Activated T-cell treated with anti-CD3 and anti-CD28 coated beads, Interleukin-2, amount 50 U/mL, for 4 hours (primary cell): ENCODE measurements around the gene NKD1. TPM values are rescaled to one million over a fixed set of nuclear protein-coding genes. Genes with fewer than 3 reads are reported as not detected.
"Not testable (repeated sequence)": the region's sequence is repeated elsewhere in the genome, so short reads cannot be mapped to it uniquely, and the experiment has no call there.

Experiments
- ATAC-seq, 2 donors: fragments of 200-7000 bp; cut with Tn5 transposase; one replicate each; pipeline ENCODE4 v1.10.0; 2021
- DNase-seq: peaks from one replicate; pipeline ENCODE4 v3.0.0-alpha.2; 2020
- H3K27me3 Mint-ChIP-seq: one replicate; pipeline ENCODE4 v1.8.0; 2021; ENCODE audit warnings: low read depth, mixed read lengths
- H3K36me3 Mint-ChIP-seq: one replicate; pipeline ENCODE4 v1.8.0; 2022; ENCODE audit warnings: mixed read lengths; ENCODE audit not compliant: insufficient read depth
- H3K4me1 Mint-ChIP-seq: one replicate; pipeline ENCODE4 v1.8.0; 2021; ENCODE audit warnings: low read depth, mixed read lengths
- H3K4me3 Mint-ChIP-seq: one replicate; pipeline ENCODE4 v1.8.0; 2021; ENCODE audit warnings: mild to moderate bottlenecking, moderate library complexity, mixed read lengths
- H3K9me3 Mint-ChIP-seq: one replicate; pipeline ENCODE4 v1.8.0; 2021; ENCODE audit warnings: mixed read lengths
- total RNA-seq, 3 donors: library from RNA; stranded (reverse); gene quantifications; one replicate each; pipeline ENCODE4 v1.2.1, GENCODE V29; 2021

Gene NKD1
- total RNA-seq, 3 donors from 2014 or later = 1.2 to 2.8 (median 1.6) TPM

- H3K4me1 Mint-ChIP-seq = no peaks in the 10 kb centered on the region
- DNase-seq (no peak), ATAC-seq (no peak)
- peaks cover 10% of the 10 kb centered on the region for H3K27me3 Mint-ChIP-seq
- peaks cover 3% of the 10 kb centered on the region for H3K36me3 Mint-ChIP-seq
- H3K9me3 Mint-ChIP-seq = peaks cover 15% of the 10 kb centered on the region
- H3K4me3 Mint-ChIP-seq = no peak overlapping the region
Measured at GRCh38 chr16:50526796-50527195, 21.4 kb upstream of the NKD1 start.

- ATAC-seq = no peak
- Mint-ChIP-seq H3K36me3 (peaks cover 3% of the 10 kb centered on the region), H3K4me3 (no peak overlapping the region), H3K4me1 (no peaks in the 10 kb centered on the region), H3K9me3 (peaks cover 15% of the 10 kb centered on the region), H3K27me3 (peaks cover 2% of the 10 kb centered on the region)
- no peak for DNase-seq
Measured at GRCh38 chr16:50528820-50529219, 19.4 kb upstream of the NKD1 start.

GRCh38 chr16:50529334-50529733 lies 18.9 kb upstream of the NKD1 start:
- ATAC-seq = no peak
- no peak overlapping the region for H3K4me3 Mint-ChIP-seq
- DNase-seq = no peak
- H3K9me3 Mint-ChIP-seq = peaks cover 15% of the 10 kb centered on the region
- no peaks in the 10 kb centered on the region for H3K27me3 Mint-ChIP-seq
- H3K36me3 Mint-ChIP-seq = peaks cover 3% of the 10 kb centered on the region
- no peaks in the 10 kb centered on the region for H3K4me1 Mint-ChIP-seq

GRCh38 chr16:50530277-50531236 lies 17.6 kb upstream of the NKD1 start:
- peaks cover 3% of the 10 kb centered on the region for H3K36me3 Mint-ChIP-seq

GRCh38 chr16:50531359-50531758 lies 16.8 kb upstream of the NKD1 start:
- Mint-ChIP-seq H3K36me3 (peaks cover 3% of the 10 kb centered on the region), H3K9me3 (peaks cover 15% of the 10 kb centered on the region), H3K4me3 (no peak overlapping the region), H3K4me1 (no peaks in the 10 kb centered on the region), H3K27me3 (no peaks in the 10 kb centered on the region)
- ATAC-seq (no peak), DNase-seq (no peak)

More at GRCh38 chr16:50530277-50531236, 17.6 kb upstream of the NKD1 start:
- Mint-ChIP-seq H3K4me3 (no peak overlapping the region), H3K4me1 (no peaks in the 10 kb centered on the region), H3K27me3 (no peaks in the 10 kb centered on the region), H3K9me3 (peaks cover 15% of the 10 kb centered on the region)
- DNase-seq = no peak
- no peak for ATAC-seq

- ATAC-seq (no peak), DNase-seq (no peak)
- H3K36me3 Mint-ChIP-seq = peaks cover 3% of the 10 kb centered on the region
- H3K9me3 Mint-ChIP-seq = peaks cover 15% of the 10 kb centered on the region
- H3K4me3 Mint-ChIP-seq = no peak overlapping the region
- H3K4me1 Mint-ChIP-seq = no peaks in the 10 kb centered on the region
- H3K27me3 Mint-ChIP-seq = no peaks in the 10 kb centered on the region
Measured at GRCh38 chr16:50531901-50532300, 16.3 kb upstream of the NKD1 start.

- no peak for DNase-seq
- Mint-ChIP-seq H3K36me3 (peaks cover 3% of the 10 kb centered on the region), H3K4me3 (no peak overlapping the region), H3K9me3 (peaks cover 15% of the 10 kb centered on the region), H3K4me1 (no peaks in the 10 kb centered on the region), H3K27me3 (no peaks in the 10 kb centered on the region)
- no peak for ATAC-seq
Measured at GRCh38 chr16:50532576-50532975, 15.6 kb upstream of the NKD1 start.

GRCh38 chr16:50533317-50533716 lies 14.9 kb upstream of the NKD1 start:
- no peak for DNase-seq
- H3K4me3 Mint-ChIP-seq = no peak overlapping the region
- H3K9me3 Mint-ChIP-seq = peaks cover 14% of the 10 kb centered on the region
- H3K4me1 Mint-ChIP-seq = no peaks in the 10 kb centered on the region
- ATAC-seq = no peak
- H3K27me3 Mint-ChIP-seq = no peaks in the 10 kb centered on the region
- H3K36me3 Mint-ChIP-seq = peaks cover 3% of the 10 kb centered on the region

- Mint-ChIP-seq H3K27me3 (no peaks in the 10 kb centered on the region), H3K4me1 (no peaks in the 10 kb centered on the region), H3K4me3 (no peak overlapping the region), H3K9me3 (peaks cover 9% of the 10 kb centered on the region), H3K36me3 (peaks cover 3% of the 10 kb centered on the region)
- DNase-seq (no peak), ATAC-seq (no peak)
Measured at GRCh38 chr16:50534091-50534490, 14.1 kb upstream of the NKD1 start.

- no peak for ATAC-seq
- Mint-ChIP-seq H3K36me3 (peaks cover 3% of the 10 kb centered on the region), H3K9me3 (peaks cover 5% of the 10 kb centered on the region), H3K4me3 (no peak overlapping the region), H3K27me3 (no peaks in the 10 kb centered on the region), H3K4me1 (no peaks in the 10 kb centered on the region)
- DNase-seq = no peak
Measured at GRCh38 chr16:50534556-50534955, 13.6 kb upstream of the NKD1 start.

GRCh38 chr16:50534958-50535357 lies 13.2 kb upstream of the NKD1 start:
- no peak for ATAC-seq
- DNase-seq = no peak
- Mint-ChIP-seq H3K27me3 (no peaks in the 10 kb centered on the region), H3K4me3 (no peak overlapping the region), H3K36me3 (peaks cover 3% of the 10 kb centered on the region), H3K9me3 (peaks cover 3% of the 10 kb centered on the region), H3K4me1 (no peaks in the 10 kb centered on the region)

- Mint-ChIP-seq H3K36me3 (no peaks in the 10 kb centered on the region), H3K9me3 (no peaks in the 10 kb centered on the region), H3K4me1 (no peaks in the 10 kb centered on the region), H3K4me3 (no peak overlapping the region), H3K27me3 (no peaks in the 10 kb centered on the region)
- DNase-seq (no peak), ATAC-seq (no peak)
Measured at GRCh38 chr16:50535506-50536257, 12.5 kb upstream of the NKD1 start.

GRCh38 chr16:50536258-50536645 lies 11.9 kb upstream of the NKD1 start:
- not testable (repeated sequence) for ATAC-seq, DNase-seq, H3K36me3 Mint-ChIP-seq, H3K4me1 Mint-ChIP-seq, H3K27me3 Mint-ChIP-seq, H3K4me3 Mint-ChIP-seq, H3K9me3 Mint-ChIP-seq

GRCh38 chr16:50537533-50538290 lies 10.5 kb upstream of the NKD1 start:
- no peak for DNase-seq
- no peak for ATAC-seq
- H3K27me3 Mint-ChIP-seq = no peaks in the 10 kb centered on the region
- no peaks in the 10 kb centered on the region for H3K4me1 Mint-ChIP-seq
- H3K36me3 Mint-ChIP-seq = no peaks in the 10 kb centered on the region
- no peak overlapping the region for H3K4me3 Mint-ChIP-seq
- no peaks in the 10 kb centered on the region for H3K9me3 Mint-ChIP-seq
